HCT116 (cell line): Measurements from ENCODE around the gene MYO10. TPM values are rescaled to one million over a fixed set of nuclear protein-coding genes. Genes with fewer than 3 reads are reported as not detected.

Experiments
- ATAC-seq: fragments of 200-7000 bp; cut with Tn5 transposase; 2 replicates; pipeline ENCODE4 v1.9.1; 2020; ENCODE audit warnings: mild to moderate bottlenecking, moderate library complexity
- BruUV-seq: library from RNA; stranded (reverse); fragments of 400-500 nt; replicated peaks from 2 replicates; lab custom pipeline; 2021; lab: Mats Ljungman, UMichigan
- CTCF ChIA-PET: fragments of 300-600 bp; sonication (Branson Sonifier 250); formaldehyde crosslinking; loops from one replicate; lab custom pipeline; 2021; ENCODE audit warnings: antibody characterized with exemption; lab: Charles Lee
- POLR2A ChIA-PET: fragments of 300-600, 350-600 bp; sonication (Branson Sonifier 250); formaldehyde crosslinking; loops from one replicate; lab custom pipeline; 2021; ENCODE audit warnings: antibody characterized with exemption; lab: Charles Lee
- RAD21 ChIA-PET, 2 experiments: fragments of 300-600 bp; sonication (Branson Sonifier 250); formaldehyde crosslinking; loops; one replicate each; lab custom pipeline; 2023; ENCODE audit warnings: low total read pairs in 2 of 2; ENCODE audit not compliant: uncharacterized antibody in 2 of 2, unreplicated experiment in 2 of 2, low non-redundant PET in 1 of 2; lab: Charles Lee
- DNase-seq: peaks from one replicate; pipeline ENCODE4 v3.0.0-alpha.2; 2010; ENCODE audit warnings: low read depth, low spot score
- H2AFZ ChIP-seq: fragments of 200-600 bp; shearing (Covaris generic), sonication (generic); 2 replicates; pipeline ENCODE4 v1.6.1; 2017; ENCODE audit warnings: low read depth, mixed run types, mixed read lengths, antibody characterized with exemption, low read length; ENCODE audit not compliant: poor library complexity, severe bottlenecking
- H3K27ac ChIP-seq: 2 replicates; pipeline ENCODE4 v1.5.1; 2012; ENCODE audit warnings: low read depth, low read length
- H3K27me3 ChIP-seq: fragments of 200-600 bp; sonication (generic); 2 replicates; pipeline ENCODE4 v1.6.1; 2016; ENCODE audit warnings: mixed run types, low read length, mixed read lengths; ENCODE audit not compliant: insufficient read depth
- H3K36me3 ChIP-seq, 2 experiments: fragments of 200-500 bp in 1 of 2; fragments of 200-600 bp in 1 of 2; sonication (Bioruptor generic) in 1 of 2; sonication (generic) in 1 of 2; 2 replicates each; pipeline versions ENCODE4 v1.5.1 to v1.6.1; 2014 to 2016; ENCODE audit warnings: low read length in 2 of 2, inconsistent platforms in 1 of 2, mixed read lengths in 1 of 2, mixed run types in 1 of 2; ENCODE audit not compliant: insufficient read depth in 2 of 2, control insufficient read depth in 1 of 2
- H3K4me1 ChIP-seq, 2 experiments: fragments of 200-600 bp in 1 of 2; sonication (generic) in 1 of 2; 2 replicates each; pipeline versions ENCODE4 v1.5.1 to v1.6.1; 2012 to 2017; ENCODE audit warnings: low read length in 2 of 2, inconsistent platforms in 1 of 2, mild to moderate bottlenecking in 1 of 2, mixed read lengths in 1 of 2, mixed run types in 1 of 2, moderate library complexity in 1 of 2; ENCODE audit not compliant: insufficient read depth in 2 of 2, control insufficient read depth in 1 of 2
- H3K4me2 ChIP-seq: fragments of 200-600 bp; sonication (generic); 2 replicates; pipeline ENCODE4 v1.6.1; 2017; ENCODE audit warnings: mixed run types, low read length, mixed read lengths
- H3K4me3 ChIP-seq, 2 experiments: fragments of 200-600 bp in 1 of 2; sonication (generic) in 1 of 2; replicated peaks in 1 of 2; 2 replicates each; pipeline ENCODE4 v1.5.1; 2011 to 2016; ENCODE audit warnings: low read length in 2 of 2, control low read depth in 1 of 2, low read depth in 1 of 2, mild to moderate bottlenecking in 1 of 2, mixed read lengths in 1 of 2, mixed run types in 1 of 2
- H3K79me2 ChIP-seq: fragments of 200-600 bp; sonication (generic); 2 replicates; pipeline ENCODE4 v1.6.1; 2017; ENCODE audit warnings: mild to moderate bottlenecking, mixed run types, low read length, moderate library complexity, mixed read lengths; ENCODE audit not compliant: insufficient read depth
- H3K9ac ChIP-seq: fragments of 200-600 bp; sonication (generic); 2 replicates; pipeline ENCODE4 v1.6.1; 2016; ENCODE audit warnings: low read length, mixed read lengths
- H3K9me2 ChIP-seq: fragments of 200-600 bp; sonication (generic), shearing (Covaris generic); 2 replicates; pipeline ENCODE4 v1.6.1; 2017; ENCODE audit warnings: mixed run types, mild to moderate bottlenecking, moderate library complexity; ENCODE audit not compliant: insufficient read depth
- H3K9me3 ChIP-seq, 2 experiments: fragments of 200-500 bp in 1 of 2; fragments of 200-600 bp in 1 of 2; sonication (Bioruptor generic) in 1 of 2; sonication (generic) in 1 of 2; 2 replicates each; pipeline ENCODE4 v1.6.1; 2014 to 2017; ENCODE audit warnings: low read length in 2 of 2, mixed read lengths in 2 of 2, inconsistent platforms in 1 of 2, low read depth in 1 of 2, mild to moderate bottlenecking in 1 of 2, mixed run types in 1 of 2, moderate library complexity in 1 of 2; ENCODE audit not compliant: control insufficient read depth in 1 of 2, insufficient read depth in 1 of 2
- H4K20me1 ChIP-seq: fragments of 200-600 bp; sonication (generic), shearing (Covaris generic); 2 replicates; pipeline ENCODE4 v1.6.1; 2017; ENCODE audit warnings: mixed run types, mild to moderate bottlenecking, moderate library complexity; ENCODE audit not compliant: insufficient read depth
- CBX3 ChIP-seq: IDR thresholded peaks from 2 replicates; pipeline ENCODE4 v1.6.1; 2012; ENCODE audit warnings: low read depth
- CEBPB ChIP-seq: IDR thresholded peaks from 2 replicates; pipeline ENCODE4 v1.6.1; 2012; ENCODE audit warnings: low read depth
- EGR1 ChIP-seq: IDR thresholded peaks from 2 replicates; pipeline ENCODE4 v1.6.1; 2012; ENCODE audit warnings: low read depth
- ELF1 ChIP-seq: IDR thresholded peaks from 2 replicates; pipeline ENCODE4 v1.6.1; 2012; ENCODE audit warnings: low read depth, borderline replicate concordance
- EZH2 ChIP-seq: fragments of 200-600 bp; sonication (generic); IDR thresholded peaks from 2 replicates; pipeline ENCODE4 v1.6.1; 2017; ENCODE audit warnings: antibody characterized with exemption, mixed run types
- POLR2A ChIP-seq: IDR thresholded peaks from 2 replicates; pipeline ENCODE4 v1.7.0; 2011; ENCODE audit warnings: borderline replicate concordance; ENCODE audit not compliant: insufficient read depth, insufficient read length; ENCODE audit errors: extremely low read depth
- POLR2AphosphoS5 ChIP-seq: IDR thresholded peaks from 2 replicates; pipeline ENCODE4 v1.6.1; 2011; ENCODE audit warnings: mild to moderate bottlenecking, low read depth, low read length, moderate library complexity
- RAD21 ChIP-seq: IDR thresholded peaks from 2 replicates; pipeline ENCODE4 v1.6.1; 2012; ENCODE audit warnings: low read depth, mild to moderate bottlenecking
- SIN3A ChIP-seq: IDR thresholded peaks from 2 replicates; pipeline ENCODE4 v1.6.1; 2012; ENCODE audit warnings: low read depth
- SP1 ChIP-seq: IDR thresholded peaks from 2 replicates; pipeline ENCODE4 v1.6.1; 2012; ENCODE audit warnings: low read depth
- SRF ChIP-seq: IDR thresholded peaks from 2 replicates; pipeline ENCODE4 v1.6.1; 2012; ENCODE audit warnings: low read depth
- YY1 ChIP-seq: IDR thresholded peaks from 2 replicates; pipeline ENCODE4 v1.6.1; 2011; ENCODE audit warnings: low read length, low read depth, moderate library complexity, mild to moderate bottlenecking; ENCODE audit not compliant: insufficient replicate concordance; ENCODE audit errors: extremely low read depth
- ZFX ChIP-seq: fragments of 450-650 bp; IDR thresholded peaks from 2 replicates; pipeline ENCODE4 v1.6.1; 2017
- ZNF274 ChIP-seq: fragments of 200-500 bp; sonication (Bioruptor generic); IDR thresholded peaks from 2 replicates; pipeline ENCODE4 v1.6.1; 2014; ENCODE audit warnings: mild to moderate bottlenecking, low read depth, low read length, inconsistent platforms
- intact Hi-C: fragments of 100-400 bp; cut with micrococcal nuclease; formaldehyde crosslinking; loops from 2 replicates; pipeline ENCODE4 v1.10.0; 2022
- total RNA-seq: library from RNA; stranded (reverse); gene quantifications from one replicate; pipeline ENCODE4 v1.2.1, GENCODE V29; 2021; ENCODE audit not compliant: unreplicated experiment
- TF ChIP-seq, protein P1 (sequence below): IDR thresholded peaks from 2 replicates; pipeline ENCODE4 v1.6.1; 2012
- TF ChIP-seq, protein P2 (sequence below): IDR thresholded peaks from 2 replicates; pipeline ENCODE4 v1.6.1; 2012
- TF ChIP-seq, protein P3 (sequence below): IDR thresholded peaks from 2 replicates; pipeline ENCODE4 v1.6.1; 2012; ENCODE audit warnings: low read depth
- TF ChIP-seq, protein P4 (sequence below), 3 experiments: fragments of 200-600 bp in 1 of 3; sonication (generic) in 1 of 3; IDR thresholded peaks in 2 of 3; conservative IDR thresholded peaks in 1 of 3; 2 replicates each; pipeline ENCODE4 v1.5.1; 2012 to 2017; ENCODE audit warnings: low read depth in 2 of 3, low read length in 2 of 3, antibody characterized with exemption in 1 of 3, borderline replicate concordance in 1 of 3, control low read depth in 1 of 3, mild to moderate bottlenecking in 1 of 3, mixed read lengths in 1 of 3, mixed run types in 1 of 3, moderate library complexity in 1 of 3; ENCODE audit not compliant: insufficient read depth in 1 of 3

Gene MYO10
- total RNA-seq, 1 experiment from 2014 or later: 34.9 TPM

DNA sequence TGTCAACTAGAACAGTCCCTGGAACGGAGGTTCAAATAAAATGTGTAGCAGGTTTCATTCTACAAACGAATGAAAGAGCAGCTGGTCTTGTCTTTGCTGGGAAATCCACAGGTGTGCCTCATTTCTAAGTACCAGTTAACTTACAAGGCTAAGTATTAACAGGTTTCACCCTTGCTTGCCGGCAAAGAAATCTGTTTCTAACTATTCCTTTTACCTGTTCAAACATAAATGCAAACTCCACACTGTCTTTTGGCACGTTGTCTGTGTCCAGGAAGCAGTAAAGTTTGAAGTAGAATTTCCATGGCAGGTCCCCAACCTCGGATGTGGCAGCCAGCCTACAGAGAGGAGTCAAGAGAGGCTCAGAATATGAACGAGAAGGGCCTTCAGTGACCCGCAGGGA is 264.9 kb downstream of the MYO10 start:
- intact Hi-C loops: no loop called here
- H3K9ac ChIP-seq: no peak overlapping the region
- H3K27ac ChIP-seq: no peak overlapping the region
- H3K79me2 ChIP-seq: no peaks in the 10 kb centered on the region
- no peak for ATAC-seq
- DNase-seq: no peak
- no peaks in the 10 kb centered on the region for H3K4me1 ChIP-seq
- H3K27me3 ChIP-seq: no peaks in the 10 kb centered on the region
- CTCF ChIA-PET: no interaction called here
- H3K9me2 ChIP-seq: no peaks in the 10 kb centered on the region
- RAD21 ChIA-PET: no interaction called here
- no peak overlapping the region for H3K4me3 ChIP-seq
- no peaks in the 10 kb centered on the region for H3K9me3 ChIP-seq
- no TSS peak for BruUV-seq
- TF ChIP-seq SIN3A: no peak
- TF ChIP-seq CEBPB: no peak
- no peak for TF ChIP-seq ZFX
- TF ChIP-seq SP1: no peak
- TF ChIP-seq POLR2A: no peak
- no peak for TF ChIP-seq ZNF274
- no peak for TF ChIP-seq SRF
- TF ChIP-seq, protein P1, sequence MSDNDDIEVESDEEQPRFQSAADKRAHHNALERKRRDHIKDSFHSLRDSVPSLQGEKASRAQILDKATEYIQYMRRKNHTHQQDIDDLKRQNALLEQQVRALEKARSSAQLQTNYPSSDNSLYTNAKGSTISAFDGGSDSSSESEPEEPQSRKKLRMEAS: no peak
- TF ChIP-seq EZH2: no peak
- no peak for TF ChIP-seq ELF1
- TF ChIP-seq CBX3: no peak
- no peak overlapping the region for H2AFZ ChIP-seq
- POLR2A ChIA-PET: no interaction called here
- H4K20me1 ChIP-seq: no peaks in the 10 kb centered on the region
- H3K36me3 ChIP-seq: peaks cover 18 to 26% of the 10 kb centered on the region in 2 experiments
- no peak overlapping the region for H3K4me2 ChIP-seq

DNA sequence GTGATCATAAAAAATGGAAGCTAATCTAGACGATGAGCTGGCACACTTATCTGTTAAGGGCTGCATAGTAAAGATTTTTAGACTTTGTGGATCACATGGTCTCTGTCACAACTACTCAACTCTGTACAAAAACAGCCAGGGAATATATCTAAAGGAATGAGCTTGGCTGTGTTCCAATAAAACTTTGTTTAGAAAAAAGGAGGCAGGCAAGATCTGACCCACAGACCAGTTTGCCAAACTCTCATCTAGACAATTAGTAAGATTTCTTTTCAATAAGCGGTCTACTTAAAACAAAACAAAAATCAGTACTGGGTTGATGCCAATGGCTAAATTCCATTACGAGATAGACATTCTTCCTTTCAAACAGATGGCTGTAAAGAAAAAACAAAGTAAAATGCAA is 266.3 kb downstream of the MYO10 start:
- DNase-seq: no peak
- Histone ChIP-seq H3K79me2 (no peaks in the 10 kb centered on the region), H2AFZ (no peak overlapping the region), H3K4me2 (no peak overlapping the region), H3K9me3 (no peaks in the 10 kb centered on the region), H3K4me1 (no peaks in the 10 kb centered on the region), H3K27ac (no peak overlapping the region), H3K36me3 (peaks cover 13 to 18% of the 10 kb centered on the region in 2 experiments), H3K9ac (no peak overlapping the region), H3K9me2 (no peaks in the 10 kb centered on the region), H3K27me3 (no peaks in the 10 kb centered on the region), H3K4me3 (no peak overlapping the region), H4K20me1 (no peaks in the 10 kb centered on the region)
- ChIA-PET POLR2A (no interaction called here), RAD21 (no interaction called here), CTCF (no interaction called here)
- ATAC-seq: no peak
- intact Hi-C loops: no loop called here
- no TSS peak for BruUV-seq
- TF ChIP-seq SIN3A (no peak), YY1 (no peak), EZH2 (no peak), RAD21 (no peak), POLR2AphosphoS5 (no peak), EGR1 (no peak), ELF1 (no peak), ZFX (no peak)
- TF ChIP-seq, protein P2, sequence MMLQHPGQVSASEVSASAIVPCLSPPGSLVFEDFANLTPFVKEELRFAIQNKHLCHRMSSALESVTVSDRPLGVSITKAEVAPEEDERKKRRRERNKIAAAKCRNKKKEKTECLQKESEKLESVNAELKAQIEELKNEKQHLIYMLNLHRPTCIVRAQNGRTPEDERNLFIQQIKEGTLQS: no peak
- TF ChIP-seq, protein P3, sequence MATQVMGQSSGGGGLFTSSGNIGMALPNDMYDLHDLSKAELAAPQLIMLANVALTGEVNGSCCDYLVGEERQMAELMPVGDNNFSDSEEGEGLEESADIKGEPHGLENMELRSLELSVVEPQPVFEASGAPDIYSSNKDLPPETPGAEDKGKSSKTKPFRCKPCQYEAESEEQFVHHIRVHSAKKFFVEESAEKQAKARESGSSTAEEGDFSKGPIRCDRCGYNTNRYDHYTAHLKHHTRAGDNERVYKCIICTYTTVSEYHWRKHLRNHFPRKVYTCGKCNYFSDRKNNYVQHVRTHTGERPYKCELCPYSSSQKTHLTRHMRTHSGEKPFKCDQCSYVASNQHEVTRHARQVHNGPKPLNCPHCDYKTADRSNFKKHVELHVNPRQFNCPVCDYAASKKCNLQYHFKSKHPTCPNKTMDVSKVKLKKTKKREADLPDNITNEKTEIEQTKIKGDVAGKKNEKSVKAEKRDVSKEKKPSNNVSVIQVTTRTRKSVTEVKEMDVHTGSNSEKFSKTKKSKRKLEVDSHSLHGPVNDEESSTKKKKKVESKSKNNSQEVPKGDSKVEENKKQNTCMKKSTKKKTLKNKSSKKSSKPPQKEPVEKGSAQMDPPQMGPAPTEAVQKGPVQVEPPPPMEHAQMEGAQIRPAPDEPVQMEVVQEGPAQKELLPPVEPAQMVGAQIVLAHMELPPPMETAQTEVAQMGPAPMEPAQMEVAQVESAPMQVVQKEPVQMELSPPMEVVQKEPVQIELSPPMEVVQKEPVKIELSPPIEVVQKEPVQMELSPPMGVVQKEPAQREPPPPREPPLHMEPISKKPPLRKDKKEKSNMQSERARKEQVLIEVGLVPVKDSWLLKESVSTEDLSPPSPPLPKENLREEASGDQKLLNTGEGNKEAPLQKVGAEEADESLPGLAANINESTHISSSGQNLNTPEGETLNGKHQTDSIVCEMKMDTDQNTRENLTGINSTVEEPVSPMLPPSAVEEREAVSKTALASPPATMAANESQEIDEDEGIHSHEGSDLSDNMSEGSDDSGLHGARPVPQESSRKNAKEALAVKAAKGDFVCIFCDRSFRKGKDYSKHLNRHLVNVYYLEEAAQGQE: no peak
- TF ChIP-seq, protein P4, sequence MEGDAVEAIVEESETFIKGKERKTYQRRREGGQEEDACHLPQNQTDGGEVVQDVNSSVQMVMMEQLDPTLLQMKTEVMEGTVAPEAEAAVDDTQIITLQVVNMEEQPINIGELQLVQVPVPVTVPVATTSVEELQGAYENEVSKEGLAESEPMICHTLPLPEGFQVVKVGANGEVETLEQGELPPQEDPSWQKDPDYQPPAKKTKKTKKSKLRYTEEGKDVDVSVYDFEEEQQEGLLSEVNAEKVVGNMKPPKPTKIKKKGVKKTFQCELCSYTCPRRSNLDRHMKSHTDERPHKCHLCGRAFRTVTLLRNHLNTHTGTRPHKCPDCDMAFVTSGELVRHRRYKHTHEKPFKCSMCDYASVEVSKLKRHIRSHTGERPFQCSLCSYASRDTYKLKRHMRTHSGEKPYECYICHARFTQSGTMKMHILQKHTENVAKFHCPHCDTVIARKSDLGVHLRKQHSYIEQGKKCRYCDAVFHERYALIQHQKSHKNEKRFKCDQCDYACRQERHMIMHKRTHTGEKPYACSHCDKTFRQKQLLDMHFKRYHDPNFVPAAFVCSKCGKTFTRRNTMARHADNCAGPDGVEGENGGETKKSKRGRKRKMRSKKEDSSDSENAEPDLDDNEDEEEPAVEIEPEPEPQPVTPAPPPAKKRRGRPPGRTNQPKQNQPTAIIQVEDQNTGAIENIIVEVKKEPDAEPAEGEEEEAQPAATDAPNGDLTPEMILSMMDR (IDR thresholded peaks at IDR 0.05 in 2 of 3, conservative IDR thresholded peaks at IDR 0.05 in 1 of 3; ENCODE audit: borderline replicate concordance in 1 of 3, insufficient read depth in 1 of 3, low read depth in 2 of 3, low read length in 2 of 3): no peak
